HG03097 (cell line): Measurements from ENCODE around the gene SLIT3.
"Not testable (repeated sequence)": the region's sequence is repeated elsewhere in the genome, so short reads cannot be mapped to it uniquely, and the experiment has no call there.

Experiments used
- ATAC-seq: cut with Tn5 transposase; IDR thresholded peaks from one replicate; pipeline ENCODE4 v1.9.1; 2021; ENCODE audit not compliant: unreplicated experiment, low FRiP score

The SLIT3 gene

DNA sequence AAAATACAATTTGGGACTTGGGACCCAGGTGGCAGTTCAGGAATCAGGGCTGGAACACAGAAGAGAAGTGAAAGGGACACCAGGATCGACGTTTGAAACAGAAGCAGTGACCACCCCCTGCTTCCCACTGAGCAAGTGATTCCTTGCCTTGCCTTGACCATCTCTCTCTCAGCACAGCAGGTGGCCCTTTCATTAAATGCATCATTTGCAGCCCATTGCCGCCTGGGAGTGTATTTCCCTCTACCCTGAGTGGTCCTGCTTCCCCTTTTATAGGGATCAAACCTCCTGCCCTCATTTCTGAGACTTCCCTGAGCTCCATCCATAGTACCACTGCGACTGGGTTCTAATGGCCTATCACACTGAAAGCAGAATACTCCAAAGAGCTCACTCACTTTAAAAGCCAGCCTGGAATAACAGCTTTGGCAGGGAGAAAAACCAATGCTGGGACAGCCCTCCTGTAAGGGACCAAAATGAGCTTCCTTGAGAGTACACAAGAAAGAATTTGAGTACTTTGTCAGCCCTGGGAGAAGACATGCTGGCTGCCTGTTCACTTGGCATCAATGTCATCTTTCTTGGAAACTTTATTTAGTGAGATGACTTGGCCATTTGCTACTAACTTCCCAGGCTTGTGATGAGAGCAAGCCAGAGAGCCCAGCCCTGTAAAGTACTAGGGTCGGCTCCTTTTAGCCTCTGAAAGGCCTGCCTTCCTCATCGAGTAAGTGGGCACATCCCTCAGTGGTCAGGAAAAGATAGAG, 149.7 kb downstream of the SLIT3 start:
- no peak for ATAC-seq

DNA sequence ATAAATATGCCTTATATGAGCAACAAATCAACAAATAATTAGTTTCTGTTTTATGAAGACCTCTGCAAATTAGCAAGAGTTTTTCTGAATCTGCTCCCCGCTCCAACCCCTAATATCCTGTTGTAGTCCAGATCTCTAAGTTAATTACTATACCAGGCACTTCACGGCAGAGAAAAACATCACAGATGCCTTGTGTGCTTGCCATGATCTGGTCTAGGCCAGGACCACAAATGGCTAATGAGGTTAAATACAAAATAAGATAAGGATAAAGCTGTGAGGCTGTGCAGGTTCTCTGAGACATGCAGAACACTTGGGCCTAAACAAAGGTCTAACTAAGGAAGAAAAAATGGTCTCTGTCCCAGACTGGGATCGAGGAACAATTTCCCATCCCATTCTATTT, 150.8 kb downstream of the SLIT3 start:
- no peak for ATAC-seq

DNA sequence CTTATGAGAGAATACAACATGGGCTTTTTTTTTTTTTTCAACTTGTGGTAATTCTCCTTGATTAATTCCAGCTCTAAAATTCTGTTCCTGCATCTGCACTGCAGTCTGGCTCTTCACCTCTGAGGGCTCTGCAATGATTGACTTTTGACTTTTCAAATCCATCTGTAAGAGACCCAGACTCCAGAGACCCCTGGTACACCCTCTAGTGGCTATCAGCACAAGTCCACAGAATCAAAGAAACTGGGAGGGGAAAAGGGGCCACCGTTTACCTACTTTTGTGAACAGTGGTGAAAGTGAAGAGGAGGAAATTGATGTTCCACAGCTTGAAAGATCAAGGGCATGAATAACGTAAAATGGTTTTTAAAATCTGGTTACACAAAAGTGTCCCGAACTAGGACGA, 151.6 kb downstream of the SLIT3 start:
- ATAC-seq = no peak

- no peak for ATAC-seq
Observed at GRCh38 chr5:169148138-169148740, 152.7 kb downstream of the SLIT3 start.

GRCh38 chr5:169147534-169147933, 153.4 kb downstream of the SLIT3 start:
- ATAC-seq = no peak

- ATAC-seq = no peak
Observed at GRCh38 chr5:169146158-169146557, 154.8 kb downstream of the SLIT3 start.

DNA sequence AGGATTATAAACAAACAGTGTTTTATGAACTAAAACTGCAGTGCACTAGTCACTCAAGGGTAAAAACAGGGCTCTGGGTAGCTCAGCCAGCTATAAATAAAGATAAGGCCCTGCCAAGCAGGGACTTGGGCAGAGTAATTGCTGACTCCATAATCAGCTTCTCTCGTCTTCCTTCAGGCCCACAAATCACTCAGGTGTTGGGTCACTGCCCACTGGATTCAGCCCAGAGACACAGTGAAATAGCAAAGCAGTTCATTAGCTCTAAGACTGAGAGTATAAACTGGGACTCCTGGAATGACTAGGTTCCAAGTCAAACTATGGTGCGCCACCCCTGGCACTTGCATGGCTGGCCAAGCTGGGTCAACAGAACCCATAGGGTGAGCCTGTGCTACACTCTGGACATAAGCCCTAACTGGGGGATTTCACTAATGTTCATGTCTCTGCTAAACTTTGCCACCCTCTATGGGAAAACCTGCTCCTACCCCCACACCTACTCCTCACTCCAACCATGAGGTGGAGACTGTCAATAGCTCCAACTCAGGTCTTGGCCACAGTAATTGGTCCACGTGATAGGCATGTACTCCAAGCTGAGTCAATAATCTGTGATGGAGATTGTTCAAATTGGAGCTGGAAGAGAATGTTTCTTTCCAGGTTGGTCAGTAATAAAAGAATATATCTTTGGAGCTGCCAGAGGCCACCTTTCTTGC, 158.5 kb downstream of the SLIT3 start:
- no peak for ATAC-seq

DNA sequence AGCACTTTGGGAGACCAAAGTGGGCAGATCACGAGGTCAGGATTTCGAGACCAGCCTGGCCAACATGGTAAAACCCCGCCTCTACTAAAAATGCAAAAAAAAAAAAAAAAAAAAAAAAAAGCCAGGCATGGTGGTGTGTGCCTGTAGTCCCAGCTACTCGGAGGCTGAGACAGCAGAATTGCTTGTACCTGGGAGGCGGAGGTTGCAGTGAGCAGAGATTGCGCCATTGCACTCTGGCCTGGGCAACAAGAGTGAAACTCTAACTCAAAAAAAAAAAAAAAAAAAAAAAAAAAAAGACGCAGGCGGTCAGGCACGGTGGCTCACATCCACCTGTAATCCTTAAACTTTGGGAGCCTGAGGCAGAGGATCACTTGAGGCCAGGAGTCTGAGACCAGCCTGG, 160.7 kb downstream of the SLIT3 start:
- ATAC-seq = not testable (repeated sequence)

- ATAC-seq = no peak
Observed at GRCh38 chr5:169139480-169140050, 161.4 kb downstream of the SLIT3 start.

DNA sequence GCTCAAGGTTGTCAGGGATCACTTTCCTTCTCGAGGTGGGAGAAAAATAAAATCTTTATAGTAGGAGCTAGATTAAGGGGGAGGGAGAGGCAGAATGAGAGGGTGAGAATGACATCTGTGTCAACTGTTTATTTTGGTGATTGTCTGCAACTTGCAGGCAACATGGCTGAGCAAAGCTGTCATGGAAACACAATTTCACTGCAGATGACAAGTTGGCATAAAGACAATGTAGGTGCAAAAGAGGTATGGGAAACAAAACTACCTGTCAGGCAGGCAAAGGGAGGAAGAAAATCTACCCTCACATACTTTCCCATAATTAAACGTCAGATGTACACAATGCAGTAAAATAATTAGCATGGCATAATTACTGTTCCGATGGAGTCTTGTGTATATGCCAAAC, 167.4 kb downstream of the SLIT3 start:
- no peak for ATAC-seq

DNA sequence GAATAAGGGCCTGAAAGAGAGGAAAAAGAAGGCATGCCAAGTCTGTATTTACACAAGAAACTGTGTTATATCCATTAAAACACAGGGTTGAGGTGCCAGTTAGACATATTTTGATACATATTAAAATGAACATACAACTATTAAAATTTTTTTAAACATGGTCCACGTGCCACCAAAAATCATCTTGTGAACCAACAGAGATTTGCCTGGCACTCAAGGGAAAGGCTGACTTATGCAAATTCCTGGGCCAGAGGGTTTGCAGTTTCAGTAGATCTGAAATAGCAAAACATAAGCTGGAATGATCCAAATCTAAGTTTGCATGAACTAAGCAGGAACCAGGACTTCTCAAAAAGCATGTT, 168.7 kb downstream of the SLIT3 start:
- no peak for ATAC-seq

- no peak for ATAC-seq
Observed at GRCh38 chr5:169131616-169132301, 169.2 kb downstream of the SLIT3 start.

DNA sequence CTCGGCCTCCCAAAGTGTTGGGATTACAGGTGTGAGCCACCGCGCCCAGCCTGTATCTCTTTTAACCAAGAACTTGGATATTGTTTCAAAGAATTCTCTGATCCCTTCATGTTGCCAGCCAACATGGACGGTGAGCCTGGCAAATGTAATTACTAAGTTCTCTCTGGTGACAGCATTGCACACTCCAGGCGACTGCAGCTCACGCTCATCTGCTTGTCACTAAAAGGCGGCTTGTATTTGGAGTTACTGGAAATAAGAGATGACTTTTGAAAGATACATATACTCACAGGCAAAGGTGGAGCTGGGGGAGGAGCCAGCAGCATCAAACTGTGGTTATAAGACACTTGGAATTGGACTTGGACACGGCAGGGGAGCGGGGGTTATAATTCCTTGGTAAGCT, 172.3 kb downstream of the SLIT3 start:
- no peak for ATAC-seq

DNA sequence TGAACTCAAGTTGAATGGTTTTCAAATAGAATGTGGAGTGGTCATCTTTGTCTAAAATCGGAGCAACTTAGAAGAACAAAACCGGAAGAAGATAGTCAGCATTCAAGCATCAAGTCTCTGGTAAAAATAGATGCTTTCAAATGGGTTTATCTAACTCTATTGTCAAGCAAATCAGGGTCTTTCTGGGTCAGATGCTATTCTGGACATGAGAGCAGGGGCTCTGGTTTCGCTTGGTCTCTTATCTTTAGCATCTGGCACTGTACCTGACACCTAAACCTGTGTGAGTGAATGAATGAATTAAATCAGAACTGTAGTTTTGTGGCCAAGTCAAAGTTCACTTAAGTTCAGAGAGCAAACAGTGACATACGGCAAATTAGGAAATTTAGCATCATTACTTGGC, 173.5 kb downstream of the SLIT3 start:
- no peak for ATAC-seq

DNA sequence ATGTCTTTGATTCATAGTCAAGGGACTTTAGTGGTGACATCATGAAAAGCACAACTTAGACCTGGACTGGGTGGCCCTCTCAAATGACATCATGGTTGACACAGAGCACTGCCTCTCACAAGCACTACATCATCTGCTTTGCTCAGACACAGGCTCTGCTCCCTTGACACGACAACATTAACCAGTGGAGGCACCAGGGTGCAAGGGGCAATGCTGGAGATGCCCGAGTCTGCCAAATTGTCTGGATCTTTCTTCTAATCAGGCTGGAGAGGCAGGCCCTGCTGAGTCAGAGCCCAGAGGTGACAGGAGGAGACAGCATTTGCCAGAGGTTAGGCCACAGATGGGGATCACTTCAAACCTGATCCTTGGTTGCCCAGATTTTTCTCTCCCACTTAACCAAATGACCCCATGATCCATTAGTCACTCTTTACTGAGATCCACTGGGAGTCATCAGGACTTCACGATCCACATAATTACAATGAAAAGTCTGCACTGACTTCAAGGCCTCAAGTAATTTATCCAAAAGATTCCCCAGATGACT, 174.4 kb downstream of the SLIT3 start:
- no peak for ATAC-seq

GRCh38 chr5:169125571-169125970, 175.4 kb downstream of the SLIT3 start:
- ATAC-seq = no peak

DNA sequence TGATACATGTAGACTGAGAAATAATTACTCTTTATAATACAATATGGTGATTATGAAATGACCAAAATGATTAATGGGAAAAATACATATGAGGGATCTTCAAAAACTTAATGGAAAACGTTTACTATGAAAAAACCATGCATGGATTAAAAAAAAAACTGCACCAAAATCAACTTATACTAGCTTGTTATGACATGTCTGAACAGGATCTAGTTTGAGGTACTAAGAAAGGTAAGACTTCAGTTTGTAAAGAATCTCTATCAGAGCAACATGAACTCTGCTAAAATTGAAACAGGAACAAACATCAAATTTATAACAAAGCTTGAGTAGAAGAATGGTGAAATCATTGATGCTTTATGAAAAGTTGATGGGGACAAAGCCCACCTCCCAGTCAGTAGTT, 178.0 kb downstream of the SLIT3 start:
- ATAC-seq = no peak

GRCh38 chr5:169121630-169122420, 179.1 kb downstream of the SLIT3 start:
- no peak for ATAC-seq

- no peak for ATAC-seq
Observed at GRCh38 chr5:169119288-169120048, 181.5 kb downstream of the SLIT3 start.
